H9 (cell line): ENCODE results near the gene HSPB2. TPM values are rescaled to one million over a fixed set of nuclear protein-coding genes. Genes with fewer than 3 reads are reported as not detected.

Source experiments
- DNase-seq: peaks from one replicate; pipeline ENCODE4 v3.0.0-alpha.2; 2017
- H2AFZ ChIP-seq: one replicate; pipeline ENCODE4 v1.6.1; 2013; ENCODE audit warnings: mild to moderate bottlenecking, low read length, control low read depth, moderate library complexity
- H2AK5ac ChIP-seq: 2 replicates; pipeline ENCODE4 v1.6.1; 2013; ENCODE audit warnings: low read length, control low read depth, mixed read lengths; ENCODE audit not compliant: insufficient read length
- H2BK120ac ChIP-seq: one replicate; pipeline ENCODE4 v1.6.1; 2013; ENCODE audit warnings: low read depth, mild to moderate bottlenecking, low read length, control low read depth, inconsistent platforms; ENCODE audit not compliant: poor library complexity, severe bottlenecking
- H2BK12ac ChIP-seq: 2 replicates; pipeline ENCODE4 v1.6.1; 2013; ENCODE audit warnings: low read length, control low read depth, mixed read lengths, low read depth; ENCODE audit not compliant: insufficient read length
- H2BK15ac ChIP-seq: 2 replicates; pipeline ENCODE4 v1.6.1; 2013; ENCODE audit warnings: low read depth, low read length, control low read depth
- H2BK20ac ChIP-seq: one replicate; pipeline ENCODE4 v1.6.1; 2013; ENCODE audit warnings: low read depth, mild to moderate bottlenecking, low read length, control low read depth, inconsistent platforms; ENCODE audit not compliant: poor library complexity, severe bottlenecking
- H2BK5ac ChIP-seq: 2 replicates; pipeline ENCODE4 v1.6.1; 2013; ENCODE audit warnings: low read length, control low read depth, mixed read lengths; ENCODE audit not compliant: insufficient read length
- H3K14ac ChIP-seq: 2 replicates; pipeline ENCODE4 v1.6.1; 2013; ENCODE audit warnings: low read length, control low read depth; ENCODE audit not compliant: insufficient read depth
- H3K18ac ChIP-seq: 2 replicates; pipeline ENCODE4 v1.6.1; 2013; ENCODE audit warnings: low read depth, mild to moderate bottlenecking, mixed read lengths, low read length, control low read depth; ENCODE audit not compliant: insufficient read length
- H3K23ac ChIP-seq: 2 replicates; pipeline ENCODE4 v1.6.1; 2013; ENCODE audit warnings: low read length, control low read depth, mixed read lengths, low read depth; ENCODE audit not compliant: insufficient read length
- H3K23me2 ChIP-seq: 2 replicates; pipeline ENCODE4 v1.6.1; 2013; ENCODE audit warnings: low read depth, mild to moderate bottlenecking, mixed read lengths, low read length, control low read depth; ENCODE audit not compliant: insufficient read length, poor library complexity, severe bottlenecking
- H3K27ac ChIP-seq: 2 replicates; pipeline ENCODE4 v1.5.1; 2013; ENCODE audit warnings: low read length, control low read depth, mixed read lengths, low read depth; ENCODE audit not compliant: insufficient read length
- H3K27me3 ChIP-seq: 2 replicates; pipeline ENCODE4 v1.6.1; 2013; ENCODE audit warnings: low read length, control low read depth, inconsistent platforms; ENCODE audit not compliant: insufficient read depth
- H3K4ac ChIP-seq: 2 replicates; pipeline ENCODE4 v1.6.1; 2013; ENCODE audit warnings: low read depth, mild to moderate bottlenecking, control low read depth, inconsistent platforms, low read length, moderate library complexity
- H3K4me1 ChIP-seq: 2 replicates; pipeline ENCODE4 v1.6.1; 2013; ENCODE audit warnings: low read length, control low read depth, inconsistent platforms; ENCODE audit not compliant: insufficient read depth
- H3K4me2 ChIP-seq: 2 replicates; pipeline ENCODE4 v1.6.1; 2013; ENCODE audit warnings: low read length, control low read depth, mixed read lengths; ENCODE audit not compliant: insufficient read length, insufficient read depth
- H3K56ac ChIP-seq: 2 replicates; pipeline ENCODE4 v1.6.1; 2013; ENCODE audit warnings: low read depth, mild to moderate bottlenecking, mixed read lengths, low read length, control low read depth; ENCODE audit not compliant: insufficient read length
- H3K79me1 ChIP-seq: 2 replicates; pipeline ENCODE4 v1.6.1; 2013; ENCODE audit warnings: low read depth, mild to moderate bottlenecking, moderate library complexity, low read length, control low read depth, inconsistent platforms; ENCODE audit not compliant: insufficient read depth, poor library complexity, severe bottlenecking
- H3K79me2 ChIP-seq: 2 replicates; pipeline ENCODE4 v1.6.1; 2013; ENCODE audit warnings: low read length, control low read depth, inconsistent platforms; ENCODE audit not compliant: insufficient read depth
- H3K9ac ChIP-seq: 2 replicates; pipeline ENCODE4 v1.6.1; 2013; ENCODE audit warnings: low read length, control low read depth, mixed read lengths; ENCODE audit not compliant: insufficient read length; ENCODE audit errors: extremely low read depth
- H3K9me3 ChIP-seq: one replicate; pipeline ENCODE4 v1.6.1; 2013; ENCODE audit warnings: low read depth, low read length, inconsistent platforms; ENCODE audit not compliant: control insufficient read depth
- H3T11ph ChIP-seq: one replicate; pipeline ENCODE4 v1.6.1; 2013; ENCODE audit warnings: mild to moderate bottlenecking, low read length, control low read depth, inconsistent platforms
- H4K20me1 ChIP-seq: one replicate; pipeline ENCODE4 v1.6.1; 2013; ENCODE audit not compliant: control insufficient read depth, insufficient read length, insufficient read depth
- H4K5ac ChIP-seq: 2 replicates; pipeline ENCODE4 v1.6.1; 2013; ENCODE audit warnings: low read depth, mild to moderate bottlenecking, mixed read lengths, low read length, control low read depth; ENCODE audit not compliant: insufficient read length
- H4K8ac ChIP-seq: replicated peaks from 2 replicates; pipeline ENCODE4 v1.6.1; 2013; ENCODE audit warnings: low read length, control low read depth, mixed read lengths, low read depth; ENCODE audit not compliant: insufficient read length
- H4K91ac ChIP-seq: 2 replicates; pipeline ENCODE4 v1.6.1; 2013; ENCODE audit warnings: low read depth, mild to moderate bottlenecking, moderate library complexity, mixed read lengths, low read length, control low read depth; ENCODE audit not compliant: insufficient read length
- H3K27ac Mint-ChIP-seq, 3 experiments: 2 replicates in 2 of 3; 3 replicates in 1 of 3; pipeline ENCODE4 v1.8.0; 2020 to 2021; ENCODE audit warnings: mixed read lengths in 3 of 3, mild to moderate bottlenecking in 1 of 3, moderate library complexity in 1 of 3
- H3K27me3 Mint-ChIP-seq: 2 replicates; pipeline ENCODE4 v1.8.0; 2021; ENCODE audit warnings: low read depth, mild to moderate bottlenecking, moderate library complexity, mixed read lengths
- H3K36me3 Mint-ChIP-seq, 3 experiments: 2 replicates in 2 of 3; 3 replicates in 1 of 3; pipeline ENCODE4 v1.8.0; 2020 to 2021; ENCODE audit warnings: low read depth in 3 of 3, mixed read lengths in 3 of 3; ENCODE audit not compliant: insufficient read depth in 1 of 3
- H3K4me1 Mint-ChIP-seq, 2 experiments: 2 replicates each; pipeline ENCODE4 v1.8.0; 2020; ENCODE audit warnings: mixed read lengths in 2 of 2
- H3K4me3 Mint-ChIP-seq, 2 experiments: 2 replicates in 1 of 2; 3 replicates in 1 of 2; pipeline ENCODE4 v1.8.0; 2020 to 2021; ENCODE audit warnings: mild to moderate bottlenecking in 2 of 2, mixed read lengths in 2 of 2, moderate library complexity in 1 of 2
- H3K9me3 Mint-ChIP-seq, 2 experiments: 2 replicates in 1 of 2; 3 replicates in 1 of 2; pipeline ENCODE4 v1.8.0; 2020; ENCODE audit warnings: mild to moderate bottlenecking in 2 of 2, mixed read lengths in 2 of 2, moderate library complexity in 1 of 2
- WGBS: extraction: QIAGEN DNeasy Blood & Tissue Kit; methylation state at CpG from one replicate; pipeline ENCODE4 v1.1.7; 2013; ENCODE audit warnings: missing lambda C conversion rate, low lambda C conversion rate, mixed read lengths; ENCODE audit not compliant: insufficient read length; ENCODE audit errors: extremely low coverage; 5-methylcytosine and 5-hydroxymethylcytosine counted together
- total RNA-seq: library from RNA; stranded (reverse); gene quantifications from 2 replicates; pipeline ENCODE4 v1.2.1, GENCODE V29; 2021
- TF ChIP-seq, protein P1 (sequence below): fragments of 200-600 bp; sonication (generic); conservative IDR thresholded peaks from 3 replicates; pipeline ENCODE4 v1.8.0; 2021; ENCODE audit warnings: antibody characterized with exemption, mild to moderate bottlenecking

The HSPB2 gene
- total RNA-seq, 1 experiment from 2014 or later = 0.22 TPM

- no peak overlapping the region for H4K8ac ChIP-seq
- no peak overlapping the region for H3K4me2 ChIP-seq
- H4K91ac ChIP-seq = no peak overlapping the region
- H2BK15ac ChIP-seq = no peak overlapping the region
- H3K56ac ChIP-seq = no peak overlapping the region
- H3K9ac ChIP-seq = no peak overlapping the region
- H4K5ac ChIP-seq = no peak overlapping the region
- no peak overlapping the region for H2AFZ ChIP-seq
- H3K4me1 ChIP-seq = no peaks in the 10 kb centered on the region
- H2BK20ac ChIP-seq = no peak overlapping the region
- WGBS = no CpG with 5 or more reads among the region's 3 CpGs
- H3K27ac ChIP-seq = no peak overlapping the region
- H3K9me3 Mint-ChIP-seq = peaks cover 6 to 12% of the 10 kb centered on the region in 2 experiments; a peak in 3 of 5 replicates
- no peak overlapping the region for H2AK5ac ChIP-seq
- no peak overlapping the region for H3K4me3 Mint-ChIP-seq
- H4K20me1 ChIP-seq = no peaks in the 10 kb centered on the region
- no peaks in the 10 kb centered on the region for H3K79me2 ChIP-seq
- H3K23me2 ChIP-seq = no peaks in the 10 kb centered on the region
- H3K27ac Mint-ChIP-seq = no peak overlapping the region
- H2BK120ac ChIP-seq = no peak overlapping the region
- H3K79me1 ChIP-seq = no peaks in the 10 kb centered on the region
- no peaks in the 10 kb centered on the region for H3K9me3 ChIP-seq
- no peak overlapping the region for H2BK12ac ChIP-seq
- peaks cover 0 to 8% (median 8%) of the 10 kb centered on the region in 3 experiments; a peak in 5 of 7 replicates for H3K36me3 Mint-ChIP-seq
- H3K18ac ChIP-seq = no peak overlapping the region
- no peaks in the 10 kb centered on the region; the same call in 1 of the 2 replicates for H3K27me3 ChIP-seq
- H3K23ac ChIP-seq = no peak overlapping the region
- H3K4ac ChIP-seq = no peak overlapping the region
- H3T11ph ChIP-seq = no peak overlapping the region
- H2BK5ac ChIP-seq = no peak overlapping the region
- no peaks in the 10 kb centered on the region for H3K4me1 Mint-ChIP-seq
- no peak overlapping the region for H3K14ac ChIP-seq
- no peak for DNase-seq
- H3K27me3 Mint-ChIP-seq = no peaks in the 10 kb centered on the region
- TF ChIP-seq, protein P1, sequence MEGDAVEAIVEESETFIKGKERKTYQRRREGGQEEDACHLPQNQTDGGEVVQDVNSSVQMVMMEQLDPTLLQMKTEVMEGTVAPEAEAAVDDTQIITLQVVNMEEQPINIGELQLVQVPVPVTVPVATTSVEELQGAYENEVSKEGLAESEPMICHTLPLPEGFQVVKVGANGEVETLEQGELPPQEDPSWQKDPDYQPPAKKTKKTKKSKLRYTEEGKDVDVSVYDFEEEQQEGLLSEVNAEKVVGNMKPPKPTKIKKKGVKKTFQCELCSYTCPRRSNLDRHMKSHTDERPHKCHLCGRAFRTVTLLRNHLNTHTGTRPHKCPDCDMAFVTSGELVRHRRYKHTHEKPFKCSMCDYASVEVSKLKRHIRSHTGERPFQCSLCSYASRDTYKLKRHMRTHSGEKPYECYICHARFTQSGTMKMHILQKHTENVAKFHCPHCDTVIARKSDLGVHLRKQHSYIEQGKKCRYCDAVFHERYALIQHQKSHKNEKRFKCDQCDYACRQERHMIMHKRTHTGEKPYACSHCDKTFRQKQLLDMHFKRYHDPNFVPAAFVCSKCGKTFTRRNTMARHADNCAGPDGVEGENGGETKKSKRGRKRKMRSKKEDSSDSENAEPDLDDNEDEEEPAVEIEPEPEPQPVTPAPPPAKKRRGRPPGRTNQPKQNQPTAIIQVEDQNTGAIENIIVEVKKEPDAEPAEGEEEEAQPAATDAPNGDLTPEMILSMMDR = no peak
Observed at GRCh38 chr11:111951565-111951964, 39.0 kb downstream of the HSPB2 start.
